ENCODE measurements around the gene UGT1A7. TPM values are rescaled to one million over a fixed set of nuclear protein-coding genes. Genes with fewer than 3 reads are reported as not detected.

Gene UGT1A7
- total RNA-seq, 1 donor from 2014 or later, result not detected

DNA sequence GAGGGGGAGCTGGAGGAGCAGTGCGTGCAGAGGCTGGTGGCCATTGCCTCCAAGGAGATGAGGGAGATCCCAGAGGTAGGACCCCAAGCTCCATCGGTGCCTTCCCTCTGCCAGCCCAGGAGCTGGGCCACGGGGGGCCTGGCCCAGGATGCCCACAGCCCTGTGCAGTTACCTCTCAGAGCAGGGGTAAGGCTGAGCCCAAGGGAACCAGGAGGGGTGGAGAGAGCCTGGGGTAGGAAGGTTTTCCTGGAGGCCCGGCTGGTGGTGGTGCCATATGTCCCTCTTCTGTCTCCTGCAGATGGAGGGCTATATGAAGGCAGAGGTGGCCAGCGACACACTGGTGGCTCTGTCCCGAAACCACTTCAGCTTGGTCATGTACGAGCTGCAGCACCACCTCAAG, 107.9 kb downstream of the UGT1A7 start:
- intact Hi-C loops (cut with micrococcal nuclease), result no loop called here
- CTCF ChIA-PET, result no interaction called here
- Mint-ChIP-seq H3K27me3 (peaks cover 7% of the 10 kb centered on the region), H3K9me3 (peaks cover 2% of the 10 kb centered on the region), H3K27ac (no peak overlapping the region), H3K36me3 (ENCODE audit: low read depth) (no peaks in the 10 kb centered on the region), H3K4me1 (no peaks in the 10 kb centered on the region), H3K4me3 (no peak overlapping the region)
- DNase-seq, result no peak
- ATAC-seq (ENCODE audit: low read depth), result no peak
- no peak for TF ChIP-seq CTCF (IDR thresholded peaks at IDR 0.05)
- POLR2A ChIA-PET, result no interaction called here

GRCh38 chr2:233791151-233791882, 109.6 kb downstream of the UGT1A7 start:
- Mint-ChIP-seq H3K4me1 (no peaks in the 10 kb centered on the region), H3K4me3 (no peak overlapping the region), H3K9me3 (no peaks in the 10 kb centered on the region), H3K36me3 (ENCODE audit: low read depth) (no peaks in the 10 kb centered on the region), H3K27me3 (peaks cover 7% of the 10 kb centered on the region), H3K27ac (no peak overlapping the region)
- ATAC-seq (ENCODE audit: low read depth), result no peak
- no peak for TF ChIP-seq CTCF (IDR thresholded peaks at IDR 0.05)
- ChIA-PET CTCF (no interaction called here), POLR2A (no interaction called here)
- DNase-seq, result no peak
- intact Hi-C loops (cut with micrococcal nuclease), result no loop called here

- CTCF ChIA-PET, result no interaction called here
- DNase-seq (no peak), ATAC-seq (ENCODE audit: low read depth) (no peak)
- POLR2A ChIA-PET, result no interaction called here
- Mint-ChIP-seq H3K27me3 (peaks cover 7% of the 10 kb centered on the region), H3K4me1 (no peaks in the 10 kb centered on the region), H3K27ac (no peak overlapping the region), H3K4me3 (no peak overlapping the region), H3K9me3 (no peaks in the 10 kb centered on the region), H3K36me3 (ENCODE audit: low read depth) (no peaks in the 10 kb centered on the region)
- no peak for TF ChIP-seq CTCF (IDR thresholded peaks at IDR 0.05)
- intact Hi-C loops (cut with micrococcal nuclease), result no loop called here
Observed at GRCh38 chr2:233791883-233792329, 110.2 kb downstream of the UGT1A7 start.

DNA sequence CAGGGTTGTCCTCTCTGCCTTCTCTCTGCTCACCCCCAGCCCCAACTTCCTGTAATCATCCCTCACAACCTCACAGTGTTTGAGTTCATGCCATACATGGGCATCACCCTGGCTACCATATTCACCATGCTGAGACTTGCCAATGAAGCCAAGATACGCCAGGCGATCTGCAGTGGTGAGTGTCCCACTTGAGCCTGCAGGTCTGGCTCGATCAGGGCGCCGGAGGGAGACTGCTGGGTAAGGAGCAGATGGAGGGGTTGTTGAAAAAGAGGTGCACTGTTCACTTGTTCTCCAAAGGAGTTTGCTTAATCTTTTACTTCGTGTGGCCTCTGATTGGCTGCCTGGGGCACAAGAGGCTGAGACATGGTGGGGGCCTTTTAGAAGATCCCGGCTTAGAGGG, 111.0 kb downstream of the UGT1A7 start:
- Mint-ChIP-seq H3K27me3 (peaks cover 7% of the 10 kb centered on the region), H3K4me3 (no peak overlapping the region), H3K4me1 (no peaks in the 10 kb centered on the region), H3K36me3 (ENCODE audit: low read depth) (no peaks in the 10 kb centered on the region), H3K9me3 (no peaks in the 10 kb centered on the region), H3K27ac (no peak overlapping the region)
- intact Hi-C loops (cut with micrococcal nuclease), result no loop called here
- TF ChIP-seq CTCF (IDR thresholded peaks at IDR 0.05), result no peak
- ATAC-seq (ENCODE audit: low read depth) (no peak), DNase-seq (no peak)
- ChIA-PET POLR2A (no interaction called here), CTCF (no interaction called here)

DNA sequence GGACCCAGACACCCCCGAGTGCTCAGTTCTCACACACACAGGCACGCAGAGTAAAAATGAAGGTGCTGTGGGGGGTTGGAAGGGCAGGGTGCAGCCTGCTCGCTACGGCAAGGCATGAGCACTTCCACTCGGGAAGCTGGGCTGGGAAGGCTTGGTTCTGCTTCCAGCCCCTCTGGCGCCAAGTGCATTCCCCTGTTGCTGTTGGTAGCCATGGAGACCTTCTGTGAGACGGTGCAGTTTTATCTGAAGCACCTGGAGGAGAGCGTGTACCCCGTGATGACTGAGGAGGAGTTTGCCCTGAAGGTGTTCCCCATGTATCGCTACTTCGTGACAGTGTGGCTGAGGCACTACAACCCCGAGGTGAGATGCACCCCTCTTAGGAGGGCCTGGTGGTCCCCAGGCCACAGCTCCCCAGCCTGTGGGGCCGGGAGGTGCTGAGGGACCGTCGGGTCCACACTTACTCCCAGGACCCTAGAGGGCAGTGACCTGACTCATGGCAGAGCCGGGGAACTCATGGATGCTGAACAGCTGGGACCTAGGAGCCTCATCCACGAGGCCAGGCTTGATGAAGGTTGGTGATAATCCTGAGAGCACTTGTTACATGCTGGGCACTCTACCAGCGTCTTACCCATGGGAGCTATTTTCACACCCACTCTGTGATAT, 111.9 kb downstream of the UGT1A7 start:
- no peak for DNase-seq
- H3K27ac Mint-ChIP-seq, result no peak overlapping the region
- no peaks in the 10 kb centered on the region for H3K4me1 Mint-ChIP-seq
- H3K9me3 Mint-ChIP-seq, result no peaks in the 10 kb centered on the region
- H3K36me3 Mint-ChIP-seq (ENCODE audit: low read depth), result no peaks in the 10 kb centered on the region
- ChIA-PET CTCF (no interaction called here), POLR2A (no interaction called here)
- intact Hi-C loops (cut with micrococcal nuclease), result no loop called here
- no peak for ATAC-seq (ENCODE audit: low read depth)
- H3K4me3 Mint-ChIP-seq, result no peak overlapping the region
- H3K27me3 Mint-ChIP-seq, result peaks cover 7% of the 10 kb centered on the region
- no peak for TF ChIP-seq CTCF (IDR thresholded peaks at IDR 0.05)
